HEK293T (cell line): ENCODE measurements around the gene IL6R.

Experiments used
- BHLHE40 ChIP-seq: fragments of 450-650 bp; IDR thresholded peaks from 2 replicates; pipeline ENCODE4 v1.6.1; 2016; ENCODE audit warnings: mild to moderate bottlenecking, moderate library complexity, borderline replicate concordance
- FOXM1 ChIP-seq: fragments of 450-650 bp; IDR thresholded peaks from 2 replicates; pipeline ENCODE4 v1.6.1; 2017; ENCODE audit warnings: mild to moderate bottlenecking, borderline replicate concordance

GRCh38 chr1:154403261-154403943 lies 1.7 kb upstream of the IL6R start:
- TF ChIP-seq BHLHE40, result no peak
- TF ChIP-seq FOXM1, result no peak
